NB4 (cell line): ENCODE data around the gene RAB41.

Experiments
- DNase-seq: peaks from one replicate; pipeline ENCODE4 v3.0.0; 2010; ENCODE audit warnings: low read depth
- H3K4me3 ChIP-seq: one replicate; pipeline ENCODE4 v1.5.1; 2011; ENCODE audit warnings: mild to moderate bottlenecking, low read depth, low read length, moderate library complexity
- CTCF ChIP-seq: IDR thresholded peaks from one replicate; pipeline ENCODE4 v1.5.1; 2012; ENCODE audit warnings: low read depth, low read length
- MAX ChIP-seq: IDR thresholded peaks from 2 replicates; pipeline ENCODE4 v1.6.1; 2011; ENCODE audit warnings: low read depth, low read length
- MYC ChIP-seq: IDR thresholded peaks from 2 replicates; pipeline ENCODE4 v1.6.1; 2011; ENCODE audit warnings: low read depth, low read length
- POLR2A ChIP-seq: IDR thresholded peaks from 2 replicates; pipeline ENCODE4 v1.6.1; 2011; ENCODE audit warnings: mild to moderate bottlenecking; ENCODE audit not compliant: insufficient read length; ENCODE audit errors: extremely low read depth

Gene RAB41

GRCh38 chrX:70324326-70324725, 42.4 kb downstream of the RAB41 start:
- TF ChIP-seq CTCF = no peak
- TF ChIP-seq MAX = no peak
- no peak for TF ChIP-seq MYC
- no peak for TF ChIP-seq POLR2A

GRCh38 chrX:70331161-70331560, 49.2 kb downstream of the RAB41 start:
- DNase-seq = no peak
- no peak overlapping the region for H3K4me3 ChIP-seq
- TF ChIP-seq POLR2A (no peak), MAX (no peak), MYC (no peak)

More at GRCh38 chrX:70324326-70324725, 42.4 kb downstream of the RAB41 start:
- H3K4me3 ChIP-seq = no peak overlapping the region
- DNase-seq = no peak

GRCh38 chrX:70332600-70332999, 50.6 kb downstream of the RAB41 start:
- peak; percentile 1 for DNase-seq
- no peak overlapping the region for H3K4me3 ChIP-seq
- no peak for TF ChIP-seq POLR2A
- no peak for TF ChIP-seq CTCF
- no peak for TF ChIP-seq MAX
- TF ChIP-seq MYC = no peak
